ENCODE results near the gene GMPR2. TPM values are rescaled to one million over a fixed set of nuclear protein-coding genes. Genes with fewer than 3 reads are reported as not detected.

Gene GMPR2
- total and polyA plus RNA-seq, 8 donors = 63.6 to 117 (median 106) TPM

GRCh38 chr14:24270537-24271133 is 37.9 kb downstream of the GMPR2 start:
- H3K4me3 ChIP-seq = peak overlapping the region; percentile 77 to 84
- no peaks in the 10 kb centered on the region for H3K27me3 ChIP-seq
- TF ChIP-seq CTCF (IDR thresholded peaks at IDR 0.05) = no peak
- H3K27ac ChIP-seq = peak overlapping the region; percentile 97 to 99
- no peaks in the 10 kb centered on the region for H3K9me3 ChIP-seq
- peaks cover 0 to 47% of the 10 kb centered on the region in 2 donors for H3K36me3 ChIP-seq
- H3K4me1 ChIP-seq = peaks cover 23 to 47% of the 10 kb centered on the region in 2 donors
- peak in 1 of 4 donors; percentile 28 for DNase-seq
- peak; percentile 7 for ATAC-seq
- intact Hi-C loops (cut with DNase I) = no loop called here

GRCh38 chr14:24271134-24271833 is 38.6 kb downstream of the GMPR2 start, which contains the start of gene RABGGTA:
RABGGTA (minus strand) TSS chr14:24271597; CDS start chr14:24271115, 482 bp downstream.
- H3K27ac ChIP-seq = peak within 1 kb of the TSS; percentile 97 to 99
- peaks cover 0 to 40% of the 10 kb centered on the region in 2 donors for H3K36me3 ChIP-seq
- no peaks in the 10 kb centered on the region for H3K27me3 ChIP-seq
- H3K4me3 ChIP-seq = peak within 1 kb of the TSS; percentile 77 to 84
- DNase-seq (peak; percentile 72 to 97 (median 92)), ATAC-seq (peak; percentile 91)
- H3K9me3 ChIP-seq = no peaks in the 10 kb centered on the region
- intact Hi-C loops (cut with DNase I) = no loop called here
- H3K4me1 ChIP-seq = peaks cover 23 to 54% of the 10 kb centered on the region in 2 donors
- TF ChIP-seq CTCF (IDR thresholded peaks at IDR 0.05) = peak; percentile 66 to 78

- DNase-seq = no peak
- H3K4me1 ChIP-seq = peaks cover 23 to 58% of the 10 kb centered on the region in 2 donors
- H3K27ac ChIP-seq = peak overlapping the region; percentile 97 to 99
- no peaks in the 10 kb centered on the region for H3K9me3 ChIP-seq
- no peak for TF ChIP-seq CTCF (IDR thresholded peaks at IDR 0.05)
- ATAC-seq = no peak
- peak overlapping the region; percentile 77 to 84 for H3K4me3 ChIP-seq
- H3K36me3 ChIP-seq = peaks cover 0 to 34% of the 10 kb centered on the region in 2 donors
- intact Hi-C loops (cut with DNase I) = no loop called here
- no peaks in the 10 kb centered on the region for H3K27me3 ChIP-seq
These were observed 39.1 kb downstream of the GMPR2 start for GRCh38 chr14:24271834-24272263.

GRCh38 chr14:24272467-24272866 is 39.7 kb downstream of the GMPR2 start:
- H3K4me3 ChIP-seq = no peak overlapping the region
- intact Hi-C loops (cut with DNase I) = no loop called here
- peak in 1 of 4 donors; percentile 30 for DNase-seq
- no peak for TF ChIP-seq CTCF (IDR thresholded peaks at IDR 0.05)
- no peaks in the 10 kb centered on the region for H3K9me3 ChIP-seq
- ATAC-seq = peak; percentile 2
- H3K36me3 ChIP-seq = peaks cover 0 to 28% of the 10 kb centered on the region in 2 donors
- peaks cover 23 to 65% of the 10 kb centered on the region in 2 donors for H3K4me1 ChIP-seq
- no peaks in the 10 kb centered on the region for H3K27me3 ChIP-seq
- peak overlapping the region; percentile 97 to 99 for H3K27ac ChIP-seq

- no peak for ATAC-seq
These were observed 40.8 kb downstream of the GMPR2 start for GRCh38 chr14:24273422-24273998.

More at GRCh38 chr14:24273422-24273998, 40.8 kb downstream of the GMPR2 start:
- no peak for DNase-seq
- Histone ChIP-seq H3K9me3 (no peaks in the 10 kb centered on the region), H3K27ac (peak overlapping the region; percentile 97 to 99), H3K36me3 (peaks cover 0 to 18% of the 10 kb centered on the region in 2 donors), H3K4me1 (peaks cover 23 to 75% of the 10 kb centered on the region in 2 donors), H3K27me3 (no peaks in the 10 kb centered on the region), H3K4me3 (no peak overlapping the region)
- intact Hi-C loops (cut with DNase I) = no loop called here
- TF ChIP-seq CTCF (IDR thresholded peaks at IDR 0.05) = no peak
